ENCODE data around the gene PEBP1. TPM values are rescaled to one million over a fixed set of nuclear protein-coding genes. Genes with fewer than 3 reads are reported as not detected.
A peak's percentile ranks its signal among the peaks of the same experiment; 100 is the strongest.

The PEBP1 gene
- total RNA-seq, 1 donor from 2014 or later: 102 TPM

- Mint-ChIP-seq H3K4me1 (peaks cover 14% of the 10 kb centered on the region), H3K36me3 (ENCODE audit: low read depth) (peaks cover 37% of the 10 kb centered on the region), H3K9me3 (no peaks in the 10 kb centered on the region), H3K27me3 (no peaks in the 10 kb centered on the region), H3K27ac (peak overlapping the region; percentile 19), H3K4me3 (no peak overlapping the region)
- no peak for TF ChIP-seq CTCF (IDR thresholded peaks at IDR 0.05)
- intact Hi-C loops (cut with micrococcal nuclease): no loop called here
- ChIA-PET POLR2A (interaction anchor here (1.1 kb wide), 1 partner anchor 185 kb away, joined by 4 read pairs; the partner anchor contains the start of gene TAOK3), CTCF (no interaction called here)
- no peak for ATAC-seq (ENCODE audit: low read depth)
- no peak for DNase-seq
Observed at GRCh38 chr12:118187751-118188435, 52.0 kb downstream of the PEBP1 start.

GRCh38 chr12:118188690-118189371 is 52.9 kb downstream of the PEBP1 start:
- no peak overlapping the region for H3K27ac Mint-ChIP-seq
- no peak for ATAC-seq (ENCODE audit: low read depth)
- intact Hi-C loops (cut with micrococcal nuclease): no loop called here
- no peak for TF ChIP-seq CTCF (IDR thresholded peaks at IDR 0.05)
- DNase-seq: no peak
- CTCF ChIA-PET: no interaction called here
- peaks cover 11% of the 10 kb centered on the region for H3K4me1 Mint-ChIP-seq
- H3K9me3 Mint-ChIP-seq: no peaks in the 10 kb centered on the region
- no peak overlapping the region for H3K4me3 Mint-ChIP-seq
- POLR2A ChIA-PET: no interaction called here
- H3K27me3 Mint-ChIP-seq: no peaks in the 10 kb centered on the region
- peaks cover 40% of the 10 kb centered on the region for H3K36me3 Mint-ChIP-seq (ENCODE audit: low read depth)

GRCh38 chr12:118189741-118190191 is 53.8 kb downstream of the PEBP1 start:
- no peak overlapping the region for H3K4me3 Mint-ChIP-seq
- no peaks in the 10 kb centered on the region for H3K27me3 Mint-ChIP-seq
- ChIA-PET POLR2A (no interaction called here), CTCF (no interaction called here)
- ATAC-seq (ENCODE audit: low read depth): no peak
- H3K4me1 Mint-ChIP-seq: peaks cover 11% of the 10 kb centered on the region
- intact Hi-C loops (cut with micrococcal nuclease): no loop called here
- no peak for DNase-seq
- H3K36me3 Mint-ChIP-seq (ENCODE audit: low read depth): peaks cover 49% of the 10 kb centered on the region
- no peak for TF ChIP-seq CTCF (IDR thresholded peaks at IDR 0.05)
- no peaks in the 10 kb centered on the region for H3K9me3 Mint-ChIP-seq
- H3K27ac Mint-ChIP-seq: no peak overlapping the region

- TF ChIP-seq CTCF (IDR thresholded peaks at IDR 0.05): no peak
- Mint-ChIP-seq H3K4me1 (peaks cover 11% of the 10 kb centered on the region), H3K9me3 (no peaks in the 10 kb centered on the region), H3K27me3 (no peaks in the 10 kb centered on the region), H3K27ac (no peak overlapping the region), H3K4me3 (no peak overlapping the region), H3K36me3 (ENCODE audit: low read depth) (peaks cover 52% of the 10 kb centered on the region)
- POLR2A ChIA-PET: no interaction called here
- intact Hi-C loops (cut with micrococcal nuclease): no loop called here
- ATAC-seq (ENCODE audit: low read depth) (no peak), DNase-seq (no peak)
- CTCF ChIA-PET: no interaction called here
Observed at GRCh38 chr12:118190266-118190665, 54.3 kb downstream of the PEBP1 start.

- CTCF ChIA-PET: interaction anchor here (1.2 kb wide), 1 partner anchor 13 kb away, joined by 3 read pairs; no protein-coding TSS in a partner anchor
- Mint-ChIP-seq H3K4me1 (no peaks in the 10 kb centered on the region), H3K4me3 (no peak overlapping the region), H3K27ac (no peak overlapping the region), H3K36me3 (ENCODE audit: low read depth) (peaks cover 63% of the 10 kb centered on the region), H3K27me3 (no peaks in the 10 kb centered on the region), H3K9me3 (no peaks in the 10 kb centered on the region)
- POLR2A ChIA-PET: no interaction called here
- ATAC-seq (ENCODE audit: low read depth): no peak
- no peak for DNase-seq
- TF ChIP-seq CTCF (IDR thresholded peaks at IDR 0.05): no peak
- intact Hi-C loops (cut with micrococcal nuclease): no loop called here
Observed at GRCh38 chr12:118193477-118193876, 57.6 kb downstream of the PEBP1 start.

All from activated B cell treated with CpG ODN at 0.5 μM for 24 hours (primary cell).